ENCODE results near the gene SRPK2.

- TF ChIP-seq CTCF (IDR thresholded peaks at IDR 0.05) (no peak), POLR2AphosphoS5 (IDR thresholded peaks at IDR 0.05) (no peak), EP300 (IDR thresholded peaks at IDR 0.05) (no peak), POLR2A (IDR thresholded peaks at IDR 0.05) (no peak)
Measured at GRCh38 chr7:105286441-105286840, 102.3 kb downstream of the SRPK2 start.

Data from suprapubic skin (tissue), 4 donors.